Psoas muscle (tissue), 8 donors: ENCODE measurements around the gene ETFB. TPM values are rescaled to one million over a fixed set of nuclear protein-coding genes. Genes with fewer than 3 reads are reported as not detected.

Experiments
- ATAC-seq, 4 donors: fragments of 200-7000 bp; cut with Tn5 transposase; one replicate each; pipeline ENCODE4 v1.9.1; 2020; ENCODE audit warnings: moderate library complexity in 3 of 4, mild to moderate bottlenecking in 2 of 4
- DNase-seq, 2 donors: peaks; one replicate each; pipeline ENCODE4 v3.0.0-alpha.2; 2020
- H3K27ac ChIP-seq: fragments of 200-600 bp; one replicate; pipeline ENCODE4 v1.8.0; 2022
- H3K27me3 ChIP-seq, 3 donors: fragments of 200-600 bp in 1 of 3; one replicate each; pipeline versions ENCODE4 v1.6.1 to v1.8.0; 2013 to 2022; ENCODE audit warnings: low read length in 2 of 3, mild to moderate bottlenecking in 2 of 3, moderate library complexity in 1 of 3; ENCODE audit not compliant: insufficient read depth in 3 of 3
- H3K36me3 ChIP-seq, 2 donors: fragments of 200-600 bp in 1 of 2; one replicate each; pipeline versions ENCODE4 v1.6.1 to v1.8.0; 2013 to 2022; ENCODE audit warnings: low read depth in 1 of 2, mild to moderate bottlenecking in 1 of 2, moderate library complexity in 1 of 2; ENCODE audit not compliant: insufficient read depth in 1 of 2
- H3K4me1 ChIP-seq: fragments of 200-600 bp; one replicate; pipeline ENCODE4 v1.8.0; 2022
- H3K4me3 ChIP-seq: fragments of 200-600 bp; one replicate; pipeline ENCODE4 v1.8.0; 2022; ENCODE audit warnings: mild to moderate bottlenecking
- H3K9me3 ChIP-seq: fragments of 200-600 bp; one replicate; pipeline ENCODE4 v1.8.0; 2022
- CTCF ChIP-seq: fragments of 200-600 bp; IDR thresholded peaks from one replicate; pipeline ENCODE4 v1.8.0; 2022; ENCODE audit warnings: antibody characterized with exemption
- WGBS, 3 donors: extraction: QIAGEN DNeasy Blood & Tissue Kit; methylation state at CpG; one replicate each; pipeline versions ENCODE4 v1.1.6 to v1.1.7; 2013; 5-methylcytosine and 5-hydroxymethylcytosine counted together
- intact Hi-C, 2 donors: fragments of 100-400 bp; cut with DNase I; formaldehyde crosslinking; loops; one replicate each; pipeline versions ENCODE4 v1.11.0 to v1.14.2; 2022
- polyA plus RNA-seq, 3 donors: library from polyadenylated mRNA; stranded (reverse); fragments of 200-250 nt; gene quantifications; one replicate each; pipeline ENCODE4 v1.2.3, GENCODE V29; 2013
- total RNA-seq, 4 donors: library from RNA; stranded (reverse); fragmentation: NEBNext Ultra II Directional in 2 of 4; extraction: Animal tissue kit (Norgen Biotek cat#: 25700) in 2 of 4; gene quantifications; one replicate each; pipeline versions ENCODE4 v1.2.1 to v1.2.4, GENCODE V29; 2021 to 2023
- donor health status: healthy with polysubstance abuse.
- donor health status: DM: no; HTN: no; CAD: no; lungs with moderate emphysema.
- donor health status: Bipolar disorder and iron deficiency.
- donor health status: healthy.
- donor health status: DM: yes; HTN: yes; CAD: no.
- donor health status: DM: no; HTN: no; CAD: no.
- donor health status: DM: no; HTN: no; CAD: no.
- donor health status: DM: yes; HTN: yes; CAD: no.

Gene ETFB
- total and polyA plus RNA-seq, 7 donors: 91.8 to 172 (median 151) TPM

GRCh38 chr19:51321799-51322198 lies 44.4 kb downstream of the ETFB start:
- 74 to 80% (median 75%) methylated on average over 13 to 14 of the region's 14 CpGs for WGBS, 3 donors
- H3K27ac ChIP-seq: no peak overlapping the region
- H3K27me3 ChIP-seq: peaks cover 0 to 39% (median 6%) of the 10 kb centered on the region in 3 donors
- ATAC-seq (no peak), DNase-seq (no peak)
- H3K4me3 ChIP-seq: no peak overlapping the region
- TF ChIP-seq CTCF: no peak
- H3K36me3 ChIP-seq: no peaks in the 10 kb centered on the region
- no peaks in the 10 kb centered on the region for H3K9me3 ChIP-seq
- H3K4me1 ChIP-seq: no peaks in the 10 kb centered on the region
- intact Hi-C loops: no loop called here

GRCh38 chr19:51320280-51320657 lies 45.9 kb downstream of the ETFB start:
- 13 to 16% (median 15%) methylated on average over 12 to 14 of the region's 14 CpGs for WGBS, 3 donors
- Histone ChIP-seq H3K4me3 (no peak overlapping the region), H3K9me3 (no peaks in the 10 kb centered on the region), H3K27me3 (peaks cover 0 to 26% (median 3%) of the 10 kb centered on the region in 3 donors), H3K27ac (no peak overlapping the region), H3K36me3 (no peaks in the 10 kb centered on the region), H3K4me1 (no peaks in the 10 kb centered on the region)
- intact Hi-C loops: no loop called here
- ATAC-seq (no peak), DNase-seq (no peak)
- TF ChIP-seq CTCF: no peak

- intact Hi-C loops: no loop called here
- Histone ChIP-seq H3K36me3 (no peaks in the 10 kb centered on the region), H3K4me1 (no peaks in the 10 kb centered on the region), H3K27ac (no peak overlapping the region), H3K4me3 (no peak overlapping the region), H3K9me3 (no peaks in the 10 kb centered on the region), H3K27me3 (peaks cover 0 to 26% (median 3%) of the 10 kb centered on the region in 3 donors)
- TF ChIP-seq CTCF: no peak
- DNase-seq (no peak), ATAC-seq (no peak)
- 56 to 63% (median 60%) methylated on average over 14 of the region's 14 CpGs for WGBS, 3 donors
Observed at GRCh38 chr19:51319649-51320279, 46.4 kb downstream of the ETFB start.

- Histone ChIP-seq H3K4me1 (no peaks in the 10 kb centered on the region), H3K36me3 (no peaks in the 10 kb centered on the region), H3K9me3 (no peaks in the 10 kb centered on the region), H3K27me3 (peaks cover 0 to 21% (median 3%) of the 10 kb centered on the region in 3 donors), H3K4me3 (no peak overlapping the region), H3K27ac (no peak overlapping the region)
- TF ChIP-seq CTCF: no peak
- ATAC-seq (no peak), DNase-seq (no peak)
- WGBS, 3 donors: 53 to 65% (median 56%) methylated on average over 23 of the region's 23 CpGs
- intact Hi-C loops: no loop called here
Observed at GRCh38 chr19:51318687-51319648, 47.2 kb downstream of the ETFB start.
